ENCODE results near the gene RAB7B.

The RAB7B gene

DNA sequence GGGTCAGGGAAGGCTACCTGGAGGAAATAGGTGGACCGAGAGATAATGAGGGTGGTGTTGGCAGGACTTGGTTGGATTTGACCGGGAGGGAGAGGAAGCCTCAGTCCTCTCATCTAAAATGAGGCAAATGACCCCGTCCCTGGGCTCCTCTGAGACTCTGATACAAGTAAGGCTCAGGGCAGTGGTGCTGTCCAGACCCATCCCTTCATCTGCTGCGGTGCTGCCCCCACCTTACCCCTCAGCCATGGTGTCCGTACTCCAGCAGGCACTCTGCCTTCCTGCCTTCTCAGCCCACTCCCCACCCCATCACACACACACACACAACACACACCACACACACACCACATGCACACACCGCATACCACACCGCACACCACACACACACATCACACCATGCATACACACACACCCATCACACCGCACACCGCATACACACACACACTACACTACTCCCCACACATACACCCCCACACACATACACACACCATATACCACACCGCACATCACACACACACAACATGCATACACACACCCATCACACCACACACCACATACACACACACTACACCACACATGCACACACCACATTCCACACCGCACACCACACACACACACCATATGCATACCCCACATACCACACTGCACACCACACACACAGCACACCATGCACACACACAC lies 30.6 kb downstream of the RAB7B start:
- DNase-seq: no peak

- no peak for DNase-seq
Measured at GRCh38 chr1:205972081-205972480, 31.1 kb downstream of the RAB7B start.

DNA sequence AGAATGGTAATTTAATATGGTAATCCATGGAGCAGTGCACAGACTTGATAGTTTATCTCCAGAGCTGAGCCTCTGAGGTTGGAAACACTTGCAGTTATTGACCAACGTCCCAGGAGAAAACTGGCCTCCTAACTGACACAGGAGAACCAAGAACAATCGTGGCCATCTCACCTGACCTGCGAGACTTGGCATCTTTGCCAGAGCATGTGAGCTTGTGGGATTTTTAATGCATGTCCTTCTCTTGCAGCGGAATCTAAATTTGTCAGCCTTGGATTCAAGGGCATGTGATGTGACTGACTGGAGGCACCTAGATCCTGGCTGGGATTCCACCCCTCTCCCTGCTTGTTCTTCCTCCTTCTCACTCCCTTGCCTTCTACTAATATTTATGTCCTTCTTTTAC lies 32.1 kb downstream of the RAB7B start:
- no peak for DNase-seq

- no peak for DNase-seq
Measured at GRCh38 chr1:205970486-205970885, 32.7 kb downstream of the RAB7B start.

DNA sequence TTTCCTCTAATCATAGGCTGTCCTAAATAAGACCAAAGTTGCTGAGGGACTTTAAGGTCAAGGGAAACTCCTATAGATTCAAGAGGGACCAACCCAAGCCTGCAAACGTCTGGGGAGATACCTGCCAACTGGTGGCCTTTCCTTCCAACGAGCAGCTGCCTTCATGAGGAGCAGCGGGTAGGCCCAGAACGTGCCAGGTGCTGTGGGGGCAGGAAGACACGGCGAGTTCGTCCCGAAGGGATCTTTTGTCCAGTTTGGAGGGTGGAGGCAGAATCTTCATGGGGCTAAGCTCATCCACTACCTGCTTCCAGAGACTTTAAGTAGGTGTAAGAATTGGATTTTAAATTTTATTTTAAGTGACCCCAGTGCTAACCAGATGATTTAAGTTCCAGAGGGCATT lies 34.0 kb downstream of the RAB7B start:
- DNase-seq: no peak

DNA sequence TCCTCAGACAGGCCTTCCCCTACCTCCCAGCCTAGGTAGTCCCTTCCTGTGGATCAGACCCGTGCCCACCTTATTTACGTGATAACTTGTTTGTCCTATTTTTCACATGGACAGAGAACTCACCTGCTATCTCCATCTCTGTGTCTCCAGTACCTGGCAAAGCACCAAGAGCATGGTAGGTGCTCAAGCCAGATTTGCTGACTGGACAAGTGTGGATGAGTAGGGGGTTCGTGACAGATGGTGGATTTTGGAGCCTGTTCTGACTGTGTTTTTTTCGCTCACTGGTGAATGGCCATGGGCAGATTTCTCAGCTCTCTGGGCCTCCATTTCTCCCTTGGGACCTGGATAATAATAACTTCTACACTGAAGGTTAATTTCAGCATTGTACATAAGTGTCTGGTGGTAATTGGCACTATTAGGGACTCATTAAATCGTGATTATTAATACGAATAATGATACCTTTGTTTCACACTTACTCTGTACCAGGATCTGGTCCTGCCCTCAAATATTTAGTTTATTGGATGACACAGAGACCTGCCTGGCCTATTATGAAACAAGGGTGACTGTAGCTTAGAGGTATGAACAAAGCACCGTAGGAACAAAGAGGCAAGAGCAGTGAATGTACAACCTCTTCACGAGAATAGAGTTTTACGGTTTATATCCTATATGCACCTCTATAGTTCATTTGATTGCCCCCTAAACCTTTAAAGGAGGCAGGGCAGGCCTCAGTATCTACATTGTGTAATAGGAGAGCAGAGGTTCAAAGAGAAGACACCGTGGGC lies 35.5 kb downstream of the RAB7B start:
- no peak for DNase-seq

GRCh38 chr1:205965036-205965884 lies 37.9 kb downstream of the RAB7B start:
- no peak for DNase-seq

GRCh38 chr1:205963352-205964155 lies 39.6 kb downstream of the RAB7B start:
- no peak for DNase-seq

DNA sequence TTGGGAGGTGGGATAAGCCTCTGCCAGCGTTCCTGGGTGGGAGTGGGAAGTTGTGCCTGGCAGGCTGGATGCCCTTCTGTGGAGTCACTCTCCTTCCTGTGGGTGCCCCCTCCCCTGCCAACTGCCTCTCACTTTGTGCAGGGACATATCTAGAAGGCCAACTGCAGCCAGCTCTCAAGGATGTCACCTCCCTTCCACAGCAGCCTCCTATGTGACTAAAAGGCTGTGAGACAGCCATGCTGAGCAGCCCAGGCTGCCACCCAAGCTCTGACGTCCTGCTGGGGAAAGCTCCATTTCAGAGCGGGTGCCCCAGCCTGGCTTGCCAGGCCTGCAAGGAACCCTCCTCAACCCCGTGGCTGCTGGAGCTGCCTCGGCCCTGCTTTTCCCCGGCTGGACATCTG lies 40.4 kb downstream of the RAB7B start:
- DNase-seq: no peak

DNA sequence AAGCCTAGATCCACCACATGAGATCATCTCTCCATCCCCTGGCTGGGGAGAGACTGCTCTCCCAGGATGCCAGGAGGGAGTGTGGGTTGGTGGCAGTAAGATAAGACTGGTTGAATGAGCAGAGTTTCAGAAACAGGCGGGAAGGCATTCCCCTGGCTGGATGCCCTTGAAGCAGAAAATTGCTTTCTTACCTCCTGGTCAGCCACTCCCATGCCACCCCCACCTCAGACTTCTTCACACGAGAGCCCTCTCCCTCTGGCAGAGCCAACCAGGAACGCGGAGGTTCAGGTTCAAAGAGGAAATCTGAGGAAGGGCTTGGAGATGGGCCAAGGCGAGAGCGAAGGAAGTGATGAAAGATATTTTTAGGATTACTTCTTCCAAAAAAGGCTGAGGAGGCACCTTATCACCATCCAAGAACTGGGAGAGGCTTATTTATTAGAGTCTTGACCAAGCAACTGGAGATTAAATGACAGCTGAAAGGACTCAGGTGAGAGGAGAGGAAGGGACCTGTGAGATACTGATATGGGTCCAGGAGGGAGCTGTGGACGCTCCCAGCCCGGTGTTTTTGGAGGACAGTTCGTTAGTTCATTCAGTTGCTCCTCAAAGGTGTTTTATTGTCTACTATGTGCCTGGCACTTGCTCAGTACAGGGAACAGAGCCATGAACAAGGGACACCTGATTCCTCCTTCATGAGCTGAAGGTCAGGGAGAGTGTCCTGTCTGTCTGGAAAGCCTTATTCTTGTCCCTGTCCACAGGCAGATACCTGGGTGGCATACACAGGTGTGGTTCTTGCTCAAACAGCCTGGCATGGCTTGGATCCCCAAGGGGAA lies 41.0 kb downstream of the RAB7B start:
- DNase-seq: no peak

DNA sequence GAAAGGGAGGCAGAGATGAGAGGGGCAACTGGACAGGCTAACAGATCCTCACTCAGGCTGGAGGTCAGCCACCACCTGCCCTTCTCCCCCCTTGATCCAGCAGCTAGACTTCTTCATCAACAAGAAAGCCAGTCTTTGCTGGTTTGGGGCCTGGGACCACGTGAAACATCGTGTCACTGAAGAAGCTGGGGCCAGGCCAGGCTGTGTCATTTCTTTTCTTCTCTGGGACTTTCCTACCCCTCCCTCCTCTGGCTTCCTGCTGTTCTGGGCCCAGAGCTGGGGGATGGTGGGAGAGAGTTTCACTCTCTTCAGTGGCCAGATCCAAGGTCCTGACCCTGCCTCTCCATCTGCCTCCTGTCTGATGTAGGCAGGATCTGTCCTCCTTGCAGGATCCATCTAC lies 41.8 kb downstream of the RAB7B start:
- no peak for DNase-seq

- no peak for DNase-seq
Measured at GRCh38 chr1:205959789-205960188, 43.4 kb downstream of the RAB7B start.

DNA sequence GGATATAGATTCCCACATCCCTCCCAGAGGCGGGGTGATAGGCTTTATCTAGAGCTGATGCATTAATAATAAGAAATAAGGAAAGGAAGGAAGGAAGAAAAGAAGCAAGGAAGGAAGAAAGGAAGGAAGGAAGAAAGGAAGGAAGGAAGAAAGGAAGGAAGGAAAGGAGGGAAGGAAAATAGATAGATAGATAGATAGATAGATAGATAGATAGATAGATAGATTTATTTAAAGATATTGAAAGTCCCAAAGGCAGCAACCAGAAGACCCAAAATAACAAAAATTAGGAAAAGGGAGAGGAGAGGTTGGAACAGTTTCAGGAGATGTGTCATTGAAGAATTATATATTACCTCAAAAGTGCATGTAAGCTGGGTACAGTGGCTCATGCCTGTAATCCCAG lies 47.7 kb downstream of the RAB7B start:
- DNase-seq: no peak

- no peak for DNase-seq
Measured at GRCh38 chr1:205954819-205955404, 48.3 kb downstream of the RAB7B start.

DNA sequence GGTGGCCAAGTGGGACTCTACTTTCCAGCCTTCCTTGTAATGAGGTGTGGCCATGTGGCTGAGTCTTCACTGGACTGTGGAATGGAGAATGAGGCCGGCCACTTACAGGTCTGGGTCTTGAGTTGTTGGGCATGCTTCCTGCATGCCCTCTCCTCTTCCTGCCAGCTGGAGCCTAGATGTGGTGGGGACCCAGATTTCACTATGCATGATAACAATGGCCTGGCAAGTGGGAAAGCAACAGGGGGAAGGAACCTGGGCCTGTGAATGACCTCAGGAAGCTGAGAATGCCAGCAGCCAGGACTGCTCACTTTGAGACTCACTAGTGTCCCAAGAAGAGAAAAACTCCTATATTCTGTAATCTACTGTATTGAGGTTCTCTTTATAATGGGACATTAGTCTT lies 51.4 kb downstream of the RAB7B start:
- DNase-seq: no peak

DNA sequence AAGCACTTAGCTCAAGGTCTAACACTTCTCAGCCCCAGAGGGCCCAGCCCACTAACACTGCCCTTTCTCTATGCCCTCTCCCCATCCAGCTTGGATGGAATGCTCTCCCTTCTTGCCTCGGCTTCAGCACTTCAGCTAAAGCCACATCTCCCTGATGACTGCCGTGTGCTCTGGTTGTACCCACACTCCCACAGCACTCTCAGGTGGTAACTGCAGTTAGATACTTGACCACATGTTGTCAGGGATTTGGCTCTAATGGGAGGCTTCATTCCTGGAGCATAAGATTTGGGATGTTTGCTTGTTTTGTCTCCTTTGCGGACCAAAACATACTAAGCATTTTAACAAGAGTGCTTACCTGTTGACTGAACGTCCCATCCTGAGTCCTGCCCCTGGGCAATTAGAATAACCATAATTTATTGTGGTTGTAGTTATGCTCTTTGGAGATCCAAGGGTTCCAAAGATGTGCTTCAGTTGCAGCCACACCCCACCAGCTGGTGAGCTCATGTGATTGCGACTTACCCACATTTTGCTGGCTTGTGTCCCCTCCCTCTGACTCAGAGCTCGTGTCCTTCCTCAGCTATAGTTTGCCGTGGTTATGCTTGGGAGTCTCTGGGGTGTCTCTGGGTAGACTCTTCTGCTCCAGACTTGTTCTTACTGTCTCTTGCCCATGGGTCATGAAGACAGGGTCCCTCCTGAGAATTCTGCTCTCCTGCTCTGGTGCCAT lies 52.2 kb downstream of the RAB7B start:
- DNase-seq: no peak

DNA sequence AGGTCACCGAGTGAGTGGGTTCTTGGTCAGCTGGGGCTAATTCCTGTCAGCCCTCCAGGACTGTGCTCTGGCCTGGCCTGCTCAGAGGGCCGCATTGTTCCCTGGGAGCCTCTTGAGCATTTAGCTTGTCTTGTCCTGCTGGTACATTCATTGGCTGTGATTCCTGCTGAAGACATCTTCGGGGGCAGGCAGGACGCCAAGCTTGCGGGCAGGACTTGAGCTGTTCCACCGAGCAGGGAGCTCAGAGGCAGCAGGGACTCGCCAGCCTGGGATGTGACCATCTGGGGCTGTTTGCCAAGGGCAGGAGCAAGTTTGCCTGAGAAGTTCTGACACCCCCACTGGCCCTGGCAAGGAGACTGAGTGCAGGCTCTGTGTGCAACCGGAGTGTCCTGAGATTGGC lies 52.9 kb downstream of the RAB7B start:
- no peak for DNase-seq

GRCh38 chr1:205949753-205950152 lies 53.4 kb downstream of the RAB7B start:
- no peak for DNase-seq

DNA sequence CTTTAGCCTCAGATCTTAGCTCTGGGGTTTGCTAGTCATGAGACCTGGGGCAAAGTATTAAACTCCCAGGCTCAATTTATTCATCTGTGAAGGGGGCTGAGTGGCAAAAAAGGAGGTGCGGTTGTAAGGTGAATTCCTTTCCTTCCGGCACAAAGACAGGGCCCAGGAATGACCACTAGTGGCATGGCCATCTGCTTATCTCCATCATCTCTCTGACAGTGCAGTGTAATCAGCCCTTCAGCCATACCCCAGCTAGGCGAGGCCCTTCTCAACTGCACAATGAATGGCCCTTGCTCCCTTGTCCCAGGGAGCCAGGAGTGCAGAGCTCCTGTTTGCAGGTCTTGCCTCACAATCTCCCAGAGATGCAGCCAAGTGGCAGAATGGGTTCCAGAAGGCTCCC lies 54.3 kb downstream of the RAB7B start:
- DNase-seq: no peak

DNA sequence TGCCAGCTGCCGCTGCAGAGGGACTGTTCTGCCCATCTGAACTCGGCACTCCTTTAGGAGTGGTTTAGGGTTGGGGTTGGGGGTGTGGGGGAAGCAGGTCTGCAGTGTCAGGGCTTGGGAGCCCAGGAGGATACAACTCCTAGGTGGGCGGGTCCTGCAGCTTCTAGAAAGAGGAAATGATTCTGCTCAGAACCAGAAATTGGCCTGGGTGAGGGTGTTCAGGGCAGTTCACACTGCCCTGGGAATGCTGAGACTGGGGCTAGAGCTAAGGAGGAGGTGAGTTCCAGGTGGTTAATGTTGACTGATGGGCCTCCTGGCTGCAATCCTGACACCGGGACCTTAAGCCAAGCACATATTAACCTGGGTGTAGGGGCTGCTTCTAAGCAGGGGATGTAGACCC lies 55.2 kb downstream of the RAB7B start:
- no peak for DNase-seq

GRCh38 chr1:205947024-205947423 lies 56.2 kb downstream of the RAB7B start:
- no peak for DNase-seq
